Trophoblast cell (in vitro differentiated cells and primary cell): ENCODE data around the gene CDH20.

Experiments
- DNase-seq, 2 donors: peaks; one replicate each; pipeline ENCODE4 v3.0.0-alpha.2; 2016
- H2AFZ ChIP-seq: 2 replicates; pipeline ENCODE4 v1.6.1; 2013; ENCODE audit warnings: low read length, moderate library complexity, mild to moderate bottlenecking; ENCODE audit not compliant: insufficient read depth, poor library complexity
- H2AK5ac ChIP-seq: 2 replicates; pipeline ENCODE4 v1.6.1; 2013; ENCODE audit warnings: mild to moderate bottlenecking, low read length
- H2BK120ac ChIP-seq: 2 replicates; pipeline ENCODE4 v1.6.1; 2013; ENCODE audit warnings: low read length, mild to moderate bottlenecking, moderate library complexity; ENCODE audit not compliant: insufficient read depth, poor library complexity
- H2BK12ac ChIP-seq: 2 replicates; pipeline ENCODE4 v1.6.1; 2013; ENCODE audit warnings: mild to moderate bottlenecking, low read length, moderate library complexity
- H2BK5ac ChIP-seq: 2 replicates; pipeline ENCODE4 v1.6.1; 2013; ENCODE audit warnings: low read length, low read depth, moderate library complexity, mild to moderate bottlenecking; ENCODE audit not compliant: poor library complexity
- H3K14ac ChIP-seq: 2 replicates; pipeline ENCODE4 v1.6.1; 2013; ENCODE audit warnings: mild to moderate bottlenecking, low read length
- H3K18ac ChIP-seq: 2 replicates; pipeline ENCODE4 v1.6.1; 2013; ENCODE audit warnings: mild to moderate bottlenecking, low read length
- H3K23ac ChIP-seq: 2 replicates; pipeline ENCODE4 v1.6.1; 2013; ENCODE audit warnings: low read length
- H3K27ac ChIP-seq: 2 replicates; pipeline ENCODE4 v1.5.1; 2013; ENCODE audit warnings: low read depth, mild to moderate bottlenecking, inconsistent platforms, low read length, moderate library complexity
- H3K27me3 ChIP-seq: 2 replicates; pipeline ENCODE4 v1.6.1; 2013; ENCODE audit warnings: inconsistent platforms, mild to moderate bottlenecking, low read length, moderate library complexity; ENCODE audit not compliant: insufficient read depth
- H3K36me3 ChIP-seq, 2 experiments: 1 replicate in 1 of 2; 2 replicates in 1 of 2; pipeline ENCODE4 v1.6.1; 2013; ENCODE audit warnings: low read length in 2 of 2, mild to moderate bottlenecking in 2 of 2, moderate library complexity in 1 of 2; ENCODE audit not compliant: insufficient read depth in 2 of 2, control insufficient read depth in 1 of 2
- H3K4ac ChIP-seq: 2 replicates; pipeline ENCODE4 v1.6.1; 2013; ENCODE audit warnings: low read depth, mild to moderate bottlenecking, low read length, moderate library complexity
- H3K4me1 ChIP-seq, 2 experiments: 1 replicate in 1 of 2; 2 replicates in 1 of 2; pipeline ENCODE4 v1.6.1; 2013; ENCODE audit warnings: low read length in 2 of 2, mild to moderate bottlenecking in 2 of 2, moderate library complexity in 1 of 2; ENCODE audit not compliant: insufficient read depth in 2 of 2, control insufficient read depth in 1 of 2
- H3K4me2 ChIP-seq: 2 replicates; pipeline ENCODE4 v1.6.1; 2013; ENCODE audit warnings: inconsistent platforms, mild to moderate bottlenecking, low read length, moderate library complexity
- H3K4me3 ChIP-seq: 2 replicates; pipeline ENCODE4 v1.5.1; 2013; ENCODE audit warnings: mild to moderate bottlenecking, low read depth, low read length, inconsistent platforms
- H3K79me1 ChIP-seq: one replicate; pipeline ENCODE4 v1.6.1; 2013; ENCODE audit warnings: low read length
- H3K79me2 ChIP-seq: 2 replicates; pipeline ENCODE4 v1.6.1; 2013; ENCODE audit warnings: low read length, mild to moderate bottlenecking; ENCODE audit not compliant: control insufficient read depth, insufficient read depth, poor library complexity
- H3K9ac ChIP-seq: 2 replicates; pipeline ENCODE4 v1.6.1; 2013; ENCODE audit warnings: mild to moderate bottlenecking, low read length
- H3K9me3 ChIP-seq: 2 replicates; pipeline ENCODE4 v1.6.1; 2013; ENCODE audit warnings: low read depth, mild to moderate bottlenecking, control low read depth, inconsistent platforms, low read length; ENCODE audit not compliant: insufficient read depth
- H4K12ac ChIP-seq: 2 replicates; pipeline ENCODE4 v1.6.1; 2013; ENCODE audit warnings: low read depth, mild to moderate bottlenecking, low read length, moderate library complexity
- H4K8ac ChIP-seq: 2 replicates; pipeline ENCODE4 v1.6.1; 2013; ENCODE audit warnings: low read depth, mild to moderate bottlenecking, low read length, moderate library complexity
- H4K91ac ChIP-seq: one replicate; pipeline ENCODE4 v1.6.1; 2013; ENCODE audit warnings: low read depth, mild to moderate bottlenecking, low read length, moderate library complexity
- WGBS: extraction: QIAGEN DNeasy Blood & Tissue Kit; methylation state at CpG from one replicate; pipeline ENCODE4 v1.1.7; 2013; ENCODE audit warnings: missing lambda C conversion rate; ENCODE audit not compliant: insufficient read length, insufficient coverage; ENCODE audit errors: extremely low coverage; 5-methylcytosine and 5-hydroxymethylcytosine counted together

The CDH20 gene

DNA sequence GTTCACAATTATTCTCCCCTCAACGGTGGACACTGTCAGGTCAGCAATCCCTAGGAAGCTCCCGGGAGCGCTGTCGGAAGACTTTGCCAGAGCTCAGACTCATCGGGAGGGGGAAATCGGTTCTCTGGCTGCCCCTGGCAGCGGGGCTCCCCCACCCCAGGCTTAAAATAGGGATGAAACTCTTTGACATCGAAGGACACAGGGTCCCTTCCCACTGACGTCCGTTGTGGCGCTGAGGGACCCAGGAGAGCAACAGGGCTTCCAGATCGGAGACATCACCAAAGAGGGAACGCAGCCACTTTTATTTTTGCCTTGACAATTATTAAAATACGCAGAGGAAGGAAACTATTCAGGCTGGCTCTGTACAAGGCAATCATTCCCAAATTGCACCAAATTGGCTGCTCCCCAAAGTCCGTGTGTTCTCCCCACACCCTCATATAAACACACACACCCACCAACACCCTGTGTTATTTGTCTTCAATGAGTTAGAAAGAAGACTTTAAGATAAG is 249.0 kb downstream of the CDH20 start:
- no peak overlapping the region for H4K8ac ChIP-seq
- no peaks in the 10 kb centered on the region for H3K27me3 ChIP-seq
- H3K9me3 ChIP-seq: no peaks in the 10 kb centered on the region
- no peaks in the 10 kb centered on the region for H3K79me2 ChIP-seq
- H3K36me3 ChIP-seq: no peaks in the 10 kb centered on the region
- H3K27ac ChIP-seq: no peak overlapping the region
- no peak overlapping the region for H3K4ac ChIP-seq
- peak overlapping the region; percentile 83 for H3K4me2 ChIP-seq
- H3K18ac ChIP-seq: no peak overlapping the region
- no peak overlapping the region for H3K14ac ChIP-seq
- H2BK120ac ChIP-seq: no peak overlapping the region
- H2BK12ac ChIP-seq: no peak overlapping the region
- no peak overlapping the region for H2AK5ac ChIP-seq
- peak overlapping the region; percentile 45 for H4K91ac ChIP-seq
- no peak overlapping the region for H2BK5ac ChIP-seq
- H3K79me1 ChIP-seq: no peaks in the 10 kb centered on the region
- no peak overlapping the region for H4K12ac ChIP-seq
- peak overlapping the region; percentile 56 for H2AFZ ChIP-seq
- DNase-seq: no peak
- peak overlapping the region; percentile 18 for H3K9ac ChIP-seq
- peaks cover 0 to 4% of the 10 kb centered on the region in 2 experiments for H3K4me1 ChIP-seq
- H3K4me3 ChIP-seq: peak overlapping the region; percentile 26
- WGBS: no CpG with 5 or more reads among the region's 15 CpGs
- H3K23ac ChIP-seq: no peak overlapping the region

DNA sequence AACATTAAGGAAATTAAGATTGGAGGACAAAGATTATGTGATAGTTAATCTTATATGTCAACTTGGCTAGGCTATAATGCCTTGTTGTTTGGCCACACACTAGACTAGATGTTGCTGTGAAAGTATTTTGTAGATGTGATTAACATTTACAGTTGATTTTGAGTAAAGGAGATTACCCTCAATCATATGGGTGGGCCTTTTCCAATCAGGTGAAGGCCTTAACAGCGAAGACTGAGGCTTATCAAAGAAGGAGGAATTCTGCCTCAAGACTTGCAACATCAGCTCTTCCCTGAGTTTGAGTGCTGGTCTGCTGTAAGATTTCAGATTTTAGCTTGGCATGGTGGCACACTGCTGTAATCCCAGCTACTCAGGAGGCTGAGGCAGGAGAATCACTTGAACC is 250.3 kb downstream of the CDH20 start:
- no peak overlapping the region for H4K8ac ChIP-seq
- H3K27me3 ChIP-seq: no peaks in the 10 kb centered on the region
- H2AFZ ChIP-seq: no peak overlapping the region
- WGBS: no CpG with 5 or more reads among the region's 1 CpG
- H3K9me3 ChIP-seq: no peaks in the 10 kb centered on the region
- H4K12ac ChIP-seq: no peak overlapping the region
- no peak overlapping the region for H3K4me2 ChIP-seq
- H2AK5ac ChIP-seq: no peak overlapping the region
- H3K14ac ChIP-seq: no peak overlapping the region
- H3K23ac ChIP-seq: no peak overlapping the region
- H3K27ac ChIP-seq: no peak overlapping the region
- peaks cover 0 to 4% of the 10 kb centered on the region in 2 experiments for H3K4me1 ChIP-seq
- H4K91ac ChIP-seq: no peak overlapping the region
- H2BK12ac ChIP-seq: no peak overlapping the region
- no peak overlapping the region for H3K4me3 ChIP-seq
- H3K4ac ChIP-seq: no peak overlapping the region
- no peak for DNase-seq
- no peak overlapping the region for H2BK120ac ChIP-seq
- no peaks in the 10 kb centered on the region for H3K79me1 ChIP-seq
- no peak overlapping the region for H3K9ac ChIP-seq
- no peak overlapping the region for H2BK5ac ChIP-seq
- H3K79me2 ChIP-seq: no peaks in the 10 kb centered on the region
- no peaks in the 10 kb centered on the region for H3K36me3 ChIP-seq
- no peak overlapping the region for H3K18ac ChIP-seq

DNA sequence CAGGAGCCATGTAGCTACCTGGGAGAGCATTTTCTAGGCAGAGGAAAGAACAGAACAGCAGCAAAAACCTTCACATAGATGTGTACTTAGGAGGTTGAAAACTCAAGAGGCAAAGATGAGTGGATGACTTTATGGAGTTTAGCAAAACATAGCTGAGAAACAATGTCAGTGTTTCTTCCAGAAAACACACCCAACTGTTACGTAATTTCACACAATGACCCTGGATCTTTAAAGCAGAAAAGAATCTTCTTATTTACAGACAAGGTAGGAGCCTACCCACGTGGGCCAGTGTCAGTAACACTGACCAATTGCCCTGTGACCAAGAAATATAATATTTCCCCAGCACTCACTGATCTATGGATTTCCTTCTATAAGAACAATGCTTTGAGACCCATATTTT is 254.6 kb downstream of the CDH20 start:
- H2BK5ac ChIP-seq: no peak overlapping the region
- H3K27ac ChIP-seq: no peak overlapping the region
- H3K4me3 ChIP-seq: no peak overlapping the region
- no peak overlapping the region for H2AFZ ChIP-seq
- H3K9ac ChIP-seq: no peak overlapping the region
- H3K79me1 ChIP-seq: no peaks in the 10 kb centered on the region
- DNase-seq: no peak
- H3K4ac ChIP-seq: no peak overlapping the region
- H4K12ac ChIP-seq: no peak overlapping the region
- no peak overlapping the region for H2AK5ac ChIP-seq
- H3K27me3 ChIP-seq: no peaks in the 10 kb centered on the region
- no peak overlapping the region for H3K18ac ChIP-seq
- no peak overlapping the region for H3K4me2 ChIP-seq
- no peak overlapping the region for H4K8ac ChIP-seq
- no peak overlapping the region for H3K23ac ChIP-seq
- no peaks in the 10 kb centered on the region for H3K9me3 ChIP-seq
- WGBS: no CpG with 5 or more reads among the region's 2 CpGs
- no peak overlapping the region for H3K14ac ChIP-seq
- H2BK12ac ChIP-seq: no peak overlapping the region
- no peaks in the 10 kb centered on the region for H3K79me2 ChIP-seq
- peaks cover 0 to 3% of the 10 kb centered on the region in 2 experiments for H3K4me1 ChIP-seq
- no peak overlapping the region for H2BK120ac ChIP-seq
- H4K91ac ChIP-seq: no peak overlapping the region
- no peaks in the 10 kb centered on the region for H3K36me3 ChIP-seq

DNA sequence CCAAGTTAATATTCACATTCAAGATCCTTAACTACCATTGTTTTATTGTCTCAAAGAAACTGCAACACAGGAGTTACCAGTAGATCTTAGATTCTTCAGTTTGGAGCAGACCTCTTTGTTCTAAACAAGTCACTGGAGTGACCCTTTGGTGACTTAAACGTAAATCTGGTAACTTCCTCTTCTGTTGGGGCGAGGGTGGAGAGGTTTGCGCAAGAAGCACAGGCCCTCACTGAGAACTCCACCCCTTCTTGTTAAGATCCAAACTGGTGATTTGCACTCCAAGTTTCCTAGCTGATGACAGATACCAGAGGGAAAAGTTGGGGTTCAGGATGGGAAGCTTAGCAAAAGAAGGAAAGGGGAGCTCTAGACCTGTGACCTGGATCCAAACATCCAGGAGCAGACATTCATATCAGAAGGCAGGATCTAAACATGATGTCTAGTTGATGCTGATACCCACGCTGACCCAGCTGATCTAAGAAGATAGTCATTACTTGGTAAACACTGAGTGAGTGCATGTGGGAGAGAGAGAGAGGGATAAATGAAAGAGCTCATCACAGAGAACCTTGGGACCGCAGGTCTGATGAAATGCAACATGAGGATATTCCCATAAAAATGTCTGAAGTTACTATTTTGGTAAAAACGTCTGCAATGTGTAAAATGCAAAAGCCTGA is 256.0 kb downstream of the CDH20 start:
- no peak overlapping the region for H3K14ac ChIP-seq
- H3K27ac ChIP-seq: no peak overlapping the region
- H2AFZ ChIP-seq: no peak overlapping the region
- no peak overlapping the region for H3K4me3 ChIP-seq
- no peak for DNase-seq
- H2AK5ac ChIP-seq: no peak overlapping the region
- no peaks in the 10 kb centered on the region for H3K9me3 ChIP-seq
- no peak overlapping the region for H3K18ac ChIP-seq
- H3K79me2 ChIP-seq: no peaks in the 10 kb centered on the region
- H2BK5ac ChIP-seq: no peak overlapping the region
- H3K9ac ChIP-seq: peak overlapping the region; percentile 41
- H3K27me3 ChIP-seq: no peaks in the 10 kb centered on the region
- H2BK120ac ChIP-seq: no peak overlapping the region
- WGBS: no CpG with 5 or more reads among the region's 6 CpGs
- no peak overlapping the region for H4K91ac ChIP-seq
- no peaks in the 10 kb centered on the region for H3K36me3 ChIP-seq
- no peak overlapping the region for H2BK12ac ChIP-seq
- H3K4me1 ChIP-seq: peaks cover 0 to 3% of the 10 kb centered on the region in 2 experiments
- H3K79me1 ChIP-seq: no peaks in the 10 kb centered on the region
- peak overlapping the region; percentile 23 for H3K23ac ChIP-seq
- no peak overlapping the region for H4K8ac ChIP-seq
- no peak overlapping the region for H3K4ac ChIP-seq
- no peak overlapping the region for H4K12ac ChIP-seq
- H3K4me2 ChIP-seq: no peak overlapping the region
